Measurements from ENCODE around the gene PPP1R15B. TPM values are rescaled to one million over a fixed set of nuclear protein-coding genes. Genes with fewer than 3 reads are reported as not detected.

Gene PPP1R15B
- total RNA-seq, 1 donor from 2014 or later = 36.1 TPM

DNA sequence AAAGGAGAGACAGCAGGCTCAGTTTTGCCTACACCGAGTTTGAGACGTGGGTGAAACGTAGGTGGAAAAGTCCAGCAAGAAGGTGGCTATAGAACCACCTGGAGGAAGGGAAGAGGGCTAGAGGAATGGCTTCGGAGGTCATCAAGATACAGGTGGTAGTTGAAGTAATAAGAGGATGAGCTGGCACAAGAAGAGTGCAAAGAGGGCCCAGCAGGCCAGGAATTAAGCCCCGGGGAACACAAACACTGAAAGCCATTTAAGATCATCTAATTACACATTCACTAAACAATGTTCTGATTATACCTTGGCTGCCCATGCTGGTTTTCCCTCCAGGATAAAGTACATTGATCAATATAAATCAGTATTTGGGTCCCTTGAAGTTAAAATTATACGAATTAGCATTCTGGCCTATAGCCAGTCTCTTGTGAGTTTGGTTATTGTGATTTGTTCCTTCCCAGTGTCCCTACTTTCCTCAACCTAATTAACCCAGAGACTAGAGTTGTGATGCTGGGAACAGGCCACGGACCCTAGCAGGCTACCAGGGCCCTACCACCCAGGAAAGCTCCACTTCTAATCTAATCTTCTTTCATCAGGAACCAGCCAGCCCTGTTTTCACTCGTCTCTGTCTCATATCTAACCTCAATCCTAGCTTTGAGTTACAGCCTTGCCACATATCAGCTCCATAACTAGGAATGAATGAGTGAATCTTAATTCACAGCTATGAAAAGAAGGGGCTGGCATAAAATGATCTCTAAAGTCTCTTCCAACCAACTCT, 26.4 kb upstream of the PPP1R15B start:
- intact Hi-C loops (cut with DNase I) = loop anchor here (2.0 kb wide), 1 partner anchor 21 kb away; no protein-coding TSS in a partner anchor
- Histone ChIP-seq H3K4me1 (peaks cover 21 to 53% of the 10 kb centered on the region in 2 donors), H3K27ac (peak overlapping the region; percentile 80 to 94), H3K4me3 (no peak overlapping the region), H3K36me3 (peaks cover 21 to 23% of the 10 kb centered on the region in 2 donors), H3K27me3 (no peaks in the 10 kb centered on the region), H3K9me3 (no peaks in the 10 kb centered on the region)
- TF ChIP-seq, protein P1, sequence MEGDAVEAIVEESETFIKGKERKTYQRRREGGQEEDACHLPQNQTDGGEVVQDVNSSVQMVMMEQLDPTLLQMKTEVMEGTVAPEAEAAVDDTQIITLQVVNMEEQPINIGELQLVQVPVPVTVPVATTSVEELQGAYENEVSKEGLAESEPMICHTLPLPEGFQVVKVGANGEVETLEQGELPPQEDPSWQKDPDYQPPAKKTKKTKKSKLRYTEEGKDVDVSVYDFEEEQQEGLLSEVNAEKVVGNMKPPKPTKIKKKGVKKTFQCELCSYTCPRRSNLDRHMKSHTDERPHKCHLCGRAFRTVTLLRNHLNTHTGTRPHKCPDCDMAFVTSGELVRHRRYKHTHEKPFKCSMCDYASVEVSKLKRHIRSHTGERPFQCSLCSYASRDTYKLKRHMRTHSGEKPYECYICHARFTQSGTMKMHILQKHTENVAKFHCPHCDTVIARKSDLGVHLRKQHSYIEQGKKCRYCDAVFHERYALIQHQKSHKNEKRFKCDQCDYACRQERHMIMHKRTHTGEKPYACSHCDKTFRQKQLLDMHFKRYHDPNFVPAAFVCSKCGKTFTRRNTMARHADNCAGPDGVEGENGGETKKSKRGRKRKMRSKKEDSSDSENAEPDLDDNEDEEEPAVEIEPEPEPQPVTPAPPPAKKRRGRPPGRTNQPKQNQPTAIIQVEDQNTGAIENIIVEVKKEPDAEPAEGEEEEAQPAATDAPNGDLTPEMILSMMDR (IDR thresholded peaks at IDR 0.05) = no peak
- DNase-seq (ENCODE audit: low spot score in 2 of 2) = no peak

DNA sequence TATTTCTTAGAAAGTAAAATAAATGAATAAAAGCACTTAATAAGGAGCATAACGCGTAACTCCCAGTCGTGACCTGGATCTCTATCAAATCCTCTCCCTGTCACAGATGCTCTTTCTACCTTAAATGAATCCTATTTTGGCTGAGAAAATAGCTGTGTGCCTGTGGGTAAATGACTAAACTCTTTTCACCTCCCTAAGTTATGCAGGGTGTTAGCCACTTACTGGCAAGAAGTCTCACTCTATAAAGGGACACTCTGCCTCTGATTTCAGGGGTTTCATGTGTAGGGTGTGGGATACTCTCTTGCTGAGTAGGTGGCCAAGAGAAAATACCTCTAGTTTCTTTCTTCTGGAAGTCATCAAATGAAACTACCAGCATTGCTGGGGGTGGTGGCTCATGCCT, 24.3 kb upstream of the PPP1R15B start:
- Histone ChIP-seq H3K36me3 (peaks cover 19 to 24% of the 10 kb centered on the region in 2 donors), H3K9me3 (no peaks in the 10 kb centered on the region)
- intact Hi-C loops (cut with DNase I) = no loop called here

DNA sequence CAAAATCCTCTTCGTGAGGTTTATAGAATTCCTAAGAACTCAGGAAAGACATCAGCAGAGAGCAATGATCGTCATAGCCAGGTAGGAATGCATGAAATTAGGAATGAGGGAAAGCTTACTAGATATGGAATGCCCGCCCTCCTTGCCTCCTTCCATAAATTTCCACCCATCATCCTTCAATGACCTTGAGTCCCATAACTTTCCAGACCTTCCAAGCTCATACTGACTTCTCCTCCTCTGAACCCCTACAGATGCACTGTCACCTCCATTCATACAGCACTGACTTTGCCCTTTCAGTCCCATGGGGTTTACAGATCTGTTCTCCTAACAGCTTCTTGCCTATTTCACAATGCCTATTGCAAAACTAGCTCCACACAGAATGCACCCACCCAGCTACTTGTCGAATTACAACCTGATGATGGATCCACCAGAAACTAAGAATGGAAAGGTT, 23.8 kb upstream of the PPP1R15B start:
- Histone ChIP-seq H3K4me3 (no peak overlapping the region), H3K27me3 (no peaks in the 10 kb centered on the region), H3K27ac (peak overlapping the region; percentile 65 to 94), H3K9me3 (no peaks in the 10 kb centered on the region), H3K36me3 (peaks cover 19 to 24% of the 10 kb centered on the region in 2 donors), H3K4me1 (peaks cover 15 to 50% of the 10 kb centered on the region in 2 donors)
- TF ChIP-seq, protein P1 (IDR thresholded peaks at IDR 0.05) = no peak
- DNase-seq (ENCODE audit: low spot score in 2 of 2) = peak in 1 of 2 donors; percentile 71
- intact Hi-C loops (cut with DNase I) = no loop called here

More for the DNA sequence above, 24.3 kb upstream of the PPP1R15B start:
- peak overlapping the region; percentile 65 to 94 for H3K27ac ChIP-seq
- no peaks in the 10 kb centered on the region for H3K27me3 ChIP-seq
- peaks cover 15 to 51% of the 10 kb centered on the region in 2 donors for H3K4me1 ChIP-seq
- TF ChIP-seq, protein P1 (IDR thresholded peaks at IDR 0.05) = no peak
- no peak overlapping the region for H3K4me3 ChIP-seq
- DNase-seq (ENCODE audit: low spot score in 2 of 2) = no peak

DNA sequence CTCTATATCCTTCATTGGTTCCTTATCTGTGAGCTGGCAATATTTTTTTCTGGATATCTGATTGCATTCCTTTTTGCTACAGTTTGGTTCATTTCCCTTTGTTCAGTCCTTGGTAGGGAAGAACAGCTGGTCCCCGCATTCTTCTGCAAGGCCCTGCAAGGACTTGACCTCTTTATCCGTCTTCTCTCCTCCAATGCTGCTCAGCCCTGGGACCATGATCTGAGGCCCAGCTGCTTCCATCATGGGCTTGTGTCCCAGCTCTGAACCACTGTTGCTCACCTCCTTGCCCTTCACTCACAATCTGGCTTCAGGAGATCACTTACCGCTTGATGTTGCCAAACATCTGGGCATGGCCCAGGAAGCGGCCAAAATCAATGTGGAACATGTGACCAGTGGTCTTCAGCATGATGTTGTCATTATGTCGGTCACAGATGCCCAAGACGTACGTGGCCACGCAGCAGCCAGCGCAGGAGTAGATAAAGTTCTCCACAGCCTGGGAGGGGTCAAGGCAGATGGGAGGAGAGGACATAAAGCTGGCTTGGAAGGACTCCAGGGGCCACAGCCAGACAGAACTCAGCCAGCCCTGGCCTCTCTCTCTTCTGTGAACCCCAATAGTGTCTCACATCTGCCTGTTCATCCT, 22.6 kb upstream of the PPP1R15B start:
- intact Hi-C loops (cut with DNase I) = no loop called here
- Histone ChIP-seq H3K27ac (peak overlapping the region; percentile 65 to 94), H3K27me3 (no peaks in the 10 kb centered on the region), H3K4me3 (no peak overlapping the region), H3K4me1 (peaks cover 8 to 38% of the 10 kb centered on the region in 2 donors), H3K36me3 (peaks cover 19 to 30% of the 10 kb centered on the region in 2 donors), H3K9me3 (no peaks in the 10 kb centered on the region)
- no peak for DNase-seq (ENCODE audit: low spot score in 2 of 2)
- TF ChIP-seq, protein P1 (IDR thresholded peaks at IDR 0.05) = no peak

DNA sequence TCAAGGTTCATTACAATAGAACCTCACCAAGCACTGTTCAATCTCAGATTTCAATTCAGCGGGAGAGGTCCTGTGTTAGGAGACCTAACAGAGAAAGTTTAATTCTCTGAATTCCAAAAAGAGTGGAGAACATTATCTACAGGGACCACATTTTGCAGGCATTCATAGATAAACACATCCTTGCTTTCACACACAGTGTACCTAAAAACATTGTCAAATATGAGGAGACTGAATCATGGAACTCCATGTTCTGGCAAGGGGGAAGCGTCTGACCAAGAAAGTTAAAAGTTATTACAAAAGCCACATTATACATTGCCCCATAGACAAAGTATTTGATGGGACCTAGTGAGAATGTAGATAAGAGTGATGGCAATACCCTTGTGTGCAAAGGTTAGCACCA, 21.1 kb upstream of the PPP1R15B start:
- DNase-seq (ENCODE audit: low spot score in 2 of 2) = no peak
- H3K9me3 ChIP-seq = no peaks in the 10 kb centered on the region
- TF ChIP-seq, protein P1 (IDR thresholded peaks at IDR 0.05) = no peak
- H3K27ac ChIP-seq = peak overlapping the region; percentile 59 to 65
- intact Hi-C loops (cut with DNase I) = no loop called here
- H3K27me3 ChIP-seq = no peaks in the 10 kb centered on the region
- no peak overlapping the region for H3K4me3 ChIP-seq
- H3K36me3 ChIP-seq = peaks cover 30 to 39% of the 10 kb centered on the region in 2 donors
- H3K4me1 ChIP-seq = peaks cover 0 to 26% of the 10 kb centered on the region in 2 donors

Measured in ascending aorta (tissue), 2 donors.